K562 (cell line): ENCODE data around the gene PPP2R2D. TPM values are rescaled to one million over a fixed set of nuclear protein-coding genes. Genes with fewer than 3 reads are reported as not detected.
A peak's percentile ranks its signal among the peaks of the same experiment; 100 is the strongest.

ENCODE experiments used
- ATAC-seq: fragments of 200-7000 bp; cut with Tn5 transposase; 3 replicates; pipeline ENCODE4 v1.9.1; 2020; ENCODE audit warnings: moderate library complexity
- BruUV-seq: library from RNA; stranded (reverse); fragments of 400-500 nt; replicated peaks from 2 replicates; lab custom pipeline; 2021; lab: Mats Ljungman, UMichigan
- CTCF ChIA-PET: fragments of 300-600 bp; formaldehyde crosslinking; extraction: SDS; loops from one replicate; lab custom pipeline; 2021; ENCODE audit warnings: low intra/inter-chr PET ratio; lab: Yijun Ruan, JAX
- POLR2A ChIA-PET: fragments of 300-600, 350-650 bp; sonication (Branson Sonifier 250); formaldehyde crosslinking; extraction: SDS; loops from one replicate; lab custom pipeline; 2021; ENCODE audit warnings: antibody characterized with exemption, inconsistent platforms; lab: Yijun Ruan, JAX
- DNase-seq, 4 experiments: peaks; one replicate each; pipeline versions ENCODE4 v3.0.0 to v3.0.0-alpha.2; 2011 to 2018; ENCODE audit warnings: low spot score in 3 of 4, mixed read lengths in 3 of 4; ENCODE audit errors: extremely low read depth in 1 of 4
- FAIRE-seq: peaks from 2 replicates; lab custom pipeline; 2011; peaks lifted over from hg19 to GRCh38; lab: Jason Lieb, UNC
- H2AFZ ChIP-seq: 2 replicates; pipeline ENCODE4 v1.6.0; 2011; ENCODE audit warnings: low read depth, low read length, control low read depth, inconsistent platforms
- H3K27ac ChIP-seq: fragments of 200-600 bp; 3 replicates; pipeline ENCODE4 v1.8.0; 2011; ENCODE audit warnings: low read depth, mild to moderate bottlenecking, control low read depth, inconsistent platforms, low read length, moderate library complexity, mixed read lengths; ENCODE audit errors: extremely low read depth
- H3K27me3 ChIP-seq, 2 experiments: fragments of 300-600 bp in 1 of 2; 2 replicates in 1 of 2; 3 replicates in 1 of 2; pipeline versions ENCODE4 v1.6.0 to v1.8.0; 2011; ENCODE audit warnings: inconsistent platforms in 2 of 2, low read length in 2 of 2, mild to moderate bottlenecking in 1 of 2, mixed read lengths in 1 of 2, moderate library complexity in 1 of 2; ENCODE audit not compliant: control insufficient read depth in 2 of 2, insufficient read depth in 2 of 2
- H3K36me3 ChIP-seq: fragments of 300-600 bp; 3 replicates; pipeline ENCODE4 v1.8.0; 2011; ENCODE audit warnings: mild to moderate bottlenecking, low read length, inconsistent platforms; ENCODE audit not compliant: control insufficient read depth, insufficient read depth
- H3K4me1 ChIP-seq, 2 experiments: fragments of 200-600 bp in 1 of 2; replicated peaks in 1 of 2; 2 replicates in 1 of 2; 3 replicates in 1 of 2; pipeline versions ENCODE4 v1.5.1 to v1.8.0; 2011; ENCODE audit warnings: inconsistent platforms in 2 of 2, low read length in 2 of 2, mild to moderate bottlenecking in 1 of 2, mixed read lengths in 1 of 2, moderate library complexity in 1 of 2; ENCODE audit not compliant: control insufficient read depth in 2 of 2, insufficient read depth in 2 of 2
- H3K4me2 ChIP-seq: 2 replicates; pipeline ENCODE4 v1.6.1; 2011; ENCODE audit warnings: low read length, control low read depth, inconsistent platforms, mixed read lengths; ENCODE audit not compliant: insufficient read depth
- H3K4me3 ChIP-seq: fragments of 200-600 bp; sonication (generic), shearing (Covaris generic); 2 replicates; pipeline ENCODE4 v1.5.1; 2016; ENCODE audit warnings: control low read depth, inconsistent platforms
- H3K79me2 ChIP-seq: fragments of 200-600 bp; 3 replicates; pipeline ENCODE4 v1.8.0; 2011; ENCODE audit warnings: low read length, inconsistent platforms; ENCODE audit not compliant: control insufficient read depth, insufficient read depth
- H3K9ac ChIP-seq, 2 experiments: 2 replicates each; pipeline versions ENCODE4 v1.6.0 to v1.6.1; 2011; ENCODE audit warnings: low read depth in 2 of 2, low read length in 2 of 2, control low read depth in 1 of 2, inconsistent platforms in 1 of 2, mild to moderate bottlenecking in 1 of 2, mixed read lengths in 1 of 2; ENCODE audit not compliant: insufficient read depth in 1 of 2
- H3K9me1 ChIP-seq: one replicate; pipeline ENCODE4 v1.6.0; 2011; ENCODE audit warnings: inconsistent platforms, mild to moderate bottlenecking, low read length, moderate library complexity; ENCODE audit not compliant: control insufficient read depth, insufficient read depth
- H3K9me3 ChIP-seq: replicated peaks from 2 replicates; pipeline ENCODE4 v1.5.1; 2011; ENCODE audit warnings: low read depth, low read length, inconsistent platforms; ENCODE audit not compliant: control insufficient read depth, insufficient read depth
- H4K20me1 ChIP-seq: replicated peaks from 2 replicates; pipeline ENCODE4 v1.6.1; 2011; ENCODE audit warnings: low read length, inconsistent platforms, mixed read lengths; ENCODE audit not compliant: control insufficient read depth, insufficient read depth
- REST ChIP-seq, 2 experiments: fragments of 450-650 bp; formaldehyde crosslinking in 1 of 2; IDR thresholded peaks; 2 replicates each; pipeline versions ENCODE4 v1.4.0 to v1.6.1; 2014 to 2020; ENCODE audit warnings: mild to moderate bottlenecking in 2 of 2, borderline replicate concordance in 1 of 2, low read depth in 1 of 2
- ZNF121 ChIP-seq: sonication (generic); formaldehyde crosslinking; conservative IDR thresholded peaks from 2 replicates; pipeline ENCODE4 v1.8.0; 2022; ENCODE audit warnings: missing genetic modification reagents
- ZNF316 ChIP-seq: fragments of 450-650 bp; IDR thresholded peaks from 2 replicates; pipeline ENCODE4 v1.6.1; 2016
- WGBS: fragments of 100-300 bp; shearing (Covaris generic); methylation state at CpG from one replicate; pipeline ENCODE4 v1.1.6; 2016; ENCODE audit warnings: low coverage, mixed read lengths; ENCODE audit not compliant: insufficient coverage; ENCODE audit errors: missing lambda C conversion rate; 5-methylcytosine and 5-hydroxymethylcytosine counted together
- in situ Hi-C: fragments of 300-500 bp; cut with MboI; formaldehyde crosslinking; loops from 4 replicates; pipeline ENCODE4 v1.15.0; 2018; ENCODE audit warnings: inconsistent platforms, mixed read lengths
- intact Hi-C: fragments of 100-400 bp; cut with micrococcal nuclease; formaldehyde crosslinking; loops from 2 replicates; pipeline ENCODE4 v1.14.2; 2022
- polyA plus RNA-seq, 8 experiments: library from polyadenylated mRNA; depleted of rRNA in 4 of 8; stranded (reverse) in 5 of 8; unstranded in 3 of 8; fragments of >200 nt; fragmentation: Nextera tagmentation in 2 of 8; fragmentation: Illumina TruSeq in 1 of 8; extraction: Ambion mirVana in 2 of 8; extraction: Trizol in 1 of 8; gene quantifications; 2 replicates each; pipeline versions ENCODE4 v1.2.1 to v1.2.3, GENCODE V29; 2011 to 2014; ENCODE audit warnings: inconsistent platforms in 1 of 8, missing spikeins in 1 of 8
- total RNA-seq, 7 experiments: library from RNA; depleted of rRNA in 6 of 7; stranded (reverse); fragments of >200 nt in 6 of 7; fragmentation: Illumina TruSeq in 2 of 7; extraction: Trizol in 2 of 7; gene quantifications; 2 replicates each; pipeline versions ENCODE4 v1.2.1 to v1.2.3, GENCODE V29; 2011 to 2021; ENCODE audit warnings: low replicate concordance in 1 of 7

The PPP2R2D gene
- total and polyA plus RNA-seq, 9 of the 15 experiments (the other 6 are each of a cell fraction or from before 2014, with no cell fraction given), result 1.9 to 37.0 (median 26.8) TPM

GRCh38 chr10:131942455-131942854 is 41.6 kb downstream of the PPP2R2D start:
- intact Hi-C loops (no loop called here), in situ Hi-C loops (no loop called here)
- Histone ChIP-seq H3K27me3 (no peaks in the 10 kb centered on the region), H3K27ac (no peak overlapping the region), H3K9me3 (no peaks in the 10 kb centered on the region), H3K4me1 (no peaks in the 10 kb centered on the region), H2AFZ (no peak overlapping the region), H3K9ac (no peak overlapping the region), H3K9me1 (no peaks in the 10 kb centered on the region), H3K4me2 (no peak overlapping the region), H3K36me3 (peaks cover 94% of the 10 kb centered on the region; the same call in 2 of the 3 replicates)
- ATAC-seq (no peak), FAIRE-seq (no peak), DNase-seq (no peak)
- CTCF ChIA-PET, result interaction anchor here (0.9 kb wide), 1 partner anchor 57 kb away, joined by 3 read pairs; no protein-coding TSS in a partner anchor
- TSS peak; percentile 18 for BruUV-seq
- TF ChIP-seq ZNF316, result no peak
- 0 out of 2 replicates have a peak, but pooled peaks have one; percentile 13 for TF ChIP-seq ZNF121 (CRISPR knock-in tag)
- TF ChIP-seq, all 486 proteins: peak for 1
- Histone ChIP-seq H3K79me2 (0 out of 3 replicates have a peak, but pooled peaks cover 6% of the 10 kb centered on the region), H4K20me1 (no peaks in the 10 kb centered on the region), H3K4me3 (no peak overlapping the region)
- POLR2A ChIA-PET, result interaction anchor here (0.9 to 1.4 kb wide), 3 partner anchors 9 to 45 kb away, joined by 3 to 7 read pairs (median 3); no protein-coding TSS in a partner anchor
- WGBS, result 92% methylated on average over 1 of the region's 1 CpG

- DNase-seq, result peak; percentile 33 to 60 (median 50)
- Histone ChIP-seq H3K9me3 (no peaks in the 10 kb centered on the region), H3K4me3 (no peak overlapping the region), H3K9ac (no peak overlapping the region), H4K20me1 (no peaks in the 10 kb centered on the region), H3K79me2 (0 out of 3 replicates have a peak, but pooled peaks cover 6% of the 10 kb centered on the region), H3K4me1 (no peaks in the 10 kb centered on the region), H3K27ac (no peak overlapping the region), H3K27me3 (no peaks in the 10 kb centered on the region), H3K4me2 (no peak overlapping the region), H3K9me1 (no peaks in the 10 kb centered on the region), H2AFZ (no peak overlapping the region), H3K36me3 (peaks cover 95% of the 10 kb centered on the region; the same call in 2 of the 3 replicates)
- no TSS peak for BruUV-seq
- ChIA-PET CTCF (interaction anchor here (0.7 to 0.9 kb wide), 3 partner anchors 22 to 58 kb away, joined by 3 to 5 read pairs (median 3); no protein-coding TSS in a partner anchor), POLR2A (interaction anchor here (0.8 to 1.4 kb wide), 6 partner anchors 10 to 47 kb away, joined by 3 to 7 read pairs (median 3); no protein-coding TSS in a partner anchor)
- intact Hi-C loops (loop anchor here (1.0 kb wide), 1 partner anchor 58 kb away; no protein-coding TSS in a partner anchor), in situ Hi-C loops (no loop called here)
- peak; percentile 98 for ATAC-seq
- 76% methylated on average over 11 of the region's 11 CpGs for WGBS
- FAIRE-seq, result no peak
- TF ChIP-seq REST (IDR thresholded peaks at IDR 0.05; ENCODE audit: borderline replicate concordance), result peak; percentile 63; the same call in 1 of the 2 replicates
- TF ChIP-seq REST (CRISPR knock-in tag; IDR thresholded peaks at IDR 0.05; ENCODE audit: low read depth), result no peak
Observed at GRCh38 chr10:131943021-131943814, 42.4 kb downstream of the PPP2R2D start.
